Esophagus (tissue), 2 donors: Measurements from ENCODE around the gene ASB10. TPM values are rescaled to one million over a fixed set of nuclear protein-coding genes. Genes with fewer than 3 reads are reported as not detected.

ENCODE experiments used
- H3K27ac ChIP-seq, 2 donors: one replicate each; pipeline ENCODE4 v1.5.1; 2013; ENCODE audit warnings: low read depth in 2 of 2, mild to moderate bottlenecking in 2 of 2, inconsistent platforms in 1 of 2, low read length in 1 of 2, moderate library complexity in 1 of 2
- H3K27me3 ChIP-seq, 2 donors: one replicate each; pipeline ENCODE4 v1.6.1; 2013; ENCODE audit warnings: low read length in 2 of 2, control low read depth in 1 of 2, mild to moderate bottlenecking in 1 of 2; ENCODE audit not compliant: insufficient read depth in 2 of 2, control insufficient read depth in 1 of 2
- H3K36me3 ChIP-seq, 2 donors: one replicate each; pipeline ENCODE4 v1.6.1; 2013; ENCODE audit warnings: low read length in 1 of 2; ENCODE audit not compliant: control insufficient read depth in 2 of 2, insufficient read depth in 2 of 2
- H3K4me1 ChIP-seq, 2 donors: one replicate each; pipeline ENCODE4 v1.6.1; 2013; ENCODE audit warnings: low read length in 1 of 2; ENCODE audit not compliant: control insufficient read depth in 2 of 2, insufficient read depth in 2 of 2
- H3K4me3 ChIP-seq, 2 donors: one replicate each; pipeline ENCODE4 v1.5.1; 2013; ENCODE audit warnings: low read length in 2 of 2, mild to moderate bottlenecking in 2 of 2, low read depth in 1 of 2, moderate library complexity in 1 of 2
- H3K9me3 ChIP-seq, 2 donors: one replicate each; pipeline ENCODE4 v1.6.1; 2013; ENCODE audit warnings: mild to moderate bottlenecking in 2 of 2, low read depth in 1 of 2, low read length in 1 of 2, moderate library complexity in 1 of 2; ENCODE audit not compliant: control insufficient read depth in 2 of 2, insufficient read depth in 1 of 2
- WGBS, 2 donors: extraction: QIAGEN DNeasy Blood & Tissue Kit; methylation state at CpG; one replicate each; pipeline ENCODE4 v1.1.7; 2013; 5-methylcytosine and 5-hydroxymethylcytosine counted together
- polyA plus RNA-seq, 2 donors: library from polyadenylated mRNA; stranded (reverse); fragments of 200-250 nt; gene quantifications; one replicate each; pipeline ENCODE4 v1.2.3, GENCODE V29; 2013
- donor health status: healthy with polysubstance abuse.
- donor health status: Bipolar disorder and iron deficiency.

Gene ASB10
- polyA plus RNA-seq, 2 donors = 0.01 TPM; not detected in 1

DNA sequence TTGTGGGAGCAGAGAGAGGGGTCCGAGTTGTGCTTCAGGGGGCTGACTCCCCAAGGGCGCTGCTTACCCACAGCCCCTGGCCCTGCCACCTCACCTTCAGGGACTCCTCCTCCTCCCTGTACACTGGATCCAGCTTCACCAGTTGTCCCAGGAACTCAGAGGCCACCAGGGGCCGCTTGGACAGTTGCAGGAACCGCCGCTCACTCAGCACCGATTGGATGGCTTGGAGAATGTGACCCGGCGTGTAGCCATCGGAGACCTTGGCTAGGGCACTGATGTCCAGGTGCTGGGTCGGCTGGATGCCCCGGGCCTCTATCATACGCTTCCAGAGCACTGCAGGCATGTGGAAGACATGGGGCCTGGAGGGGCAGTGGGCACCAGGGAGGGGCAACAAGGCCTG is 4.5 kb upstream of the ASB10 start:
- Histone ChIP-seq H3K9me3 (no peaks in the 10 kb centered on the region), H3K4me3 (no peak overlapping the region), H3K36me3 (no peaks in the 10 kb centered on the region), H3K27ac (no peak overlapping the region), H3K27me3 (no peaks in the 10 kb centered on the region), H3K4me1 (peaks cover 0 to 2% of the 10 kb centered on the region in 2 donors)
- 84 to 86% methylated on average over 12 of the region's 12 CpGs for WGBS, 2 donors

DNA sequence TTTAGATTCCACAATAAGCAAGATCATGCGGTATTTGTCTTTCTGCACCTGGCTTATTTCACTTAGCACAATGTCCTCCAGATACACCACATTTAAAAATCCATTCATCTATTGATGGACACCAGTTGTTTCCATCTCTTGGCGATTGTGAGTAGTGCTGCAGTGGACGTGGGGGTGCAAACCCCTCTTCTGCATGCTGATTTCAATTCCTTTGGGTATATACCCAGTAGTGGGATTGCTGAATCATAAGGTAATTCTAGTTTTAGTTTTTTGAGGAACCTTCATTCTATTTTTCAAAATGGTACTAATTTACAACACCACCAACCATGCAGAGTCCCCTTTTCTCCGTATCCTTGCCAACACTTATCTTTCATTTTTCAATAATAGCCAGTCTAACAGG is 2.0 kb upstream of the ASB10 start:
- Histone ChIP-seq H3K27me3 (no peaks in the 10 kb centered on the region), H3K4me1 (no peaks in the 10 kb centered on the region), H3K4me3 (no peak overlapping the region), H3K9me3 (no peaks in the 10 kb centered on the region), H3K36me3 (no peaks in the 10 kb centered on the region), H3K27ac (no peak overlapping the region)
- 59 to 77% methylated on average over 4 of the region's 4 CpGs for WGBS, 2 donors

DNA sequence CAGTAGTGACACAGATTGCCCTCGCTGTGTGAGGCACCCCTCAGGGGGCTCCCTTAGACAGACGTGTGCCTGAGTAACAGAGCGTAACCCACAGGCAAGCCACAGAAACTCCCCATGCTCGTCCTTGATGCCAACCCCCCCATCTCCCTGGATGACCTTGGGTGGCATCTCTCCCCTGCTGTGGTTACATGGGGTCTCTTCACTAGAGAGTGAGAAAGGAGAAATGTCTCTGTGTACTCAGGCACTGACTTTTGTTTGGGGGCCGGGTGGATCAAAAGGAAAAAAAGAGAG is 1.1 kb upstream of the ASB10 start:
- 50 to 53% methylated on average over 5 of the region's 5 CpGs for WGBS, 2 donors
- Histone ChIP-seq H3K4me1 (no peaks in the 10 kb centered on the region), H3K27me3 (no peaks in the 10 kb centered on the region), H3K27ac (no peak overlapping the region), H3K4me3 (no peak overlapping the region), H3K36me3 (no peaks in the 10 kb centered on the region), H3K9me3 (no peaks in the 10 kb centered on the region)

DNA sequence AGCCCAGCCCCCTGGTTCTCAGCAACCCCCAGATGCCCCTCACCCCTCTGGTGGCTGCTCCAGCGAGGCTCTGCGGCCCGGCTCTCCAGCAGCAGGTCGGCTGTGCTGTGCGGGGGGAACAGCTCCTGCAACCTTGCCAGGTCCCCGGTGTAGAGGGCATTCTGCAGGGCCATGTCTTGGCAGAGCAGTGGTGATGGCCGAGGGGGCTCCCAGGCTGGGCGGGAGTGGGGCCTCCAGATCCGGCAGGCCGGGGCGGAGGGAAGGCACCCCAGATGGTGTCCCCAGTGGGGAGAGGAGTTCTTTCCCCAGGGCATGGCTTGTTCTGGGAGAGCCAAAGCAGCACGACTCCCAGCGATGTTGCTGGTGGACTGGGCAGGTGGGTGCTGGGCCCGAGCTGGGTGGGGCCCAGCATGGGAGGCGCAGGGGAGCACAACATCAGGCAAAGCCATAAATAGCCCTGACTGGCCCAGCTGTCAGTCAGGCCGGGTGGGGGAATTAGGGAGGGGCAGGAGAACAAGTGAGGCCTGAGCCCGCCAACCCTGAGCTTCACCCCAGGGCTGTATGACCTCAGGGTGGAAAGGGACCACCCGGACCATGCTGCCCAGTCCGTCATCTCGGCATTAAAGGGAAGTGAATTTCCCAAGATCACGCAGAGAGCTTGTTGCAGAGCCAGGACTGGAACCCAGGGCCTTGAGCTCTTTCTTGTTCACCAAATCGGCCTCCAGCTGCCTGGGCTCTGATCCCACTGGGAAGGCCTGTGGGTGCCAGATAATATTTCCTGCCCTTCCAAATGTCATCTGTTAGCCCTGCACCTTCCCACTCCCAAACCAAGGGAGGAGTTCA is 580 bp upstream of the ASB10 start:
- Histone ChIP-seq H3K36me3 (no peaks in the 10 kb centered on the region), H3K9me3 (no peaks in the 10 kb centered on the region), H3K27me3 (no peaks in the 10 kb centered on the region), H3K4me1 (no peaks in the 10 kb centered on the region), H3K4me3 (no peak overlapping the region), H3K27ac (no peak overlapping the region)
- 72 to 77% methylated on average over 22 of the region's 22 CpGs for WGBS, 2 donors

DNA sequence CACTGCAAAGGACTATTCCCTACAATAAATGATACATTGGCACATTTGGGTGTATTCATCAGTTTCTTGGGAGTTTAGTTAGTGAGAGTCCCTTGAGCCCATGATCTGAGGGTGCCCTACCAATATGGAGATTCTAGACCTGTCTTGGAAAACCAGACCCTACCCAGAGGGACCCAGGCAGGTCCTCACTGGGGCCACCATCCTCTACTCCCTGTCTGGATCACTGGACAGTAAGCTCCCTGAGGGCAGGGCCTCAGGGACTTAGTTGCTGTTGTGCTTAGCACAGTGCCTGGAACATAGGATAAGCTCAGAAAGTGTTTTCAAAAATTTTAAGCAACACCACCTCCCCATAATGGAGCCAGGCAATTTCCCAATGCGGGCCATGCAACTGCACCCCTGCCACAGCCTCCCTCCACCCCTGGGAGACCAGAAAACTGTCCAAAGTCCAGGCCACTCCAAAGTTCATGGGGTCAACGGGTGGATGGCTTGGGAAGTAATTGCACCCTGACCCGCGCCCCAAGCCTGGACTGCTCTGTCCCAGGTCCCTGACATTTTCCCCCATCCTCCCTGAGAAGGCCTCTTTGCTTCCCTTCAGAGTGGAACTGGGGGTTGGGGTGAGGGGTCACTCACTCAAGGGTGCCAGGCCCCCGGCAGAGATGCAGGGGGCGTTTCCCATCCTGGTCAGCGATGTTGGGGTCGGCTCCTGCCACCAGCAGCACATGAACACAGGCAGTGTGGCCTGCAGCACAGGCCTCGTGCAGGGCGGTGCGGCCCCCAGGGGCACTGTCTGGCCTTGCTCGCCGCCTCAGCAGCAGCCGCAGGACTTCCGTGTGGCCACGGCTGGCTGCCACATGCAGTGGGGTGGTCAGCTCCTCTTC is 1.0 kb downstream of the ASB10 start:
- Histone ChIP-seq H3K4me1 (no peaks in the 10 kb centered on the region), H3K9me3 (no peaks in the 10 kb centered on the region), H3K27me3 (no peaks in the 10 kb centered on the region), H3K36me3 (no peaks in the 10 kb centered on the region), H3K27ac (no peak overlapping the region), H3K4me3 (no peak overlapping the region)
- WGBS, 2 donors = 83 to 88% methylated on average over 16 of the region's 16 CpGs

DNA sequence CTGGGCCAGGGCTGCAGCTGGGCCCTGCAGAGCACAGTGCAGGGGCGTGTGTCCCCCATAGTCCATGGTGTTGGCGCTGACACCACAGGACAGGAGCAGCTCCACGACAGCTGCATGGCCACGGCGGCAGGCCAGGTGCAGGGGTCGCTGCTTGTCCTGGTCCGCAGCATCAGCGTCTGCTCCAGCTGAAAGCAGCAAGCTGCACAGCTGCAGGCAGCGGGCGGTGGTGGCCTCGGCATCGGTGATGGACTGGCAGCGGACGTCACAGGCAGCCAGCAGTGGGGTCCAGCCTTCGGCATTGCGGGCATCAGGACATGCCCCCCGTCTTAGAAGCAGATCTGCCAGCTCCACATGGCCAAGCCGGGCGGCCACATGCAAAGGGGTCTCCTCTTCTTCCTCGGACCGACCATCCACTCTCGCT is 6.0 kb downstream of the ASB10 start:
- 81 to 84% methylated on average over 22 of the region's 22 CpGs for WGBS, 2 donors
- Histone ChIP-seq H3K9me3 (no peaks in the 10 kb centered on the region), H3K4me1 (no peaks in the 10 kb centered on the region), H3K36me3 (no peaks in the 10 kb centered on the region), H3K27ac (no peak overlapping the region), H3K4me3 (no peak overlapping the region), H3K27me3 (no peaks in the 10 kb centered on the region)

DNA sequence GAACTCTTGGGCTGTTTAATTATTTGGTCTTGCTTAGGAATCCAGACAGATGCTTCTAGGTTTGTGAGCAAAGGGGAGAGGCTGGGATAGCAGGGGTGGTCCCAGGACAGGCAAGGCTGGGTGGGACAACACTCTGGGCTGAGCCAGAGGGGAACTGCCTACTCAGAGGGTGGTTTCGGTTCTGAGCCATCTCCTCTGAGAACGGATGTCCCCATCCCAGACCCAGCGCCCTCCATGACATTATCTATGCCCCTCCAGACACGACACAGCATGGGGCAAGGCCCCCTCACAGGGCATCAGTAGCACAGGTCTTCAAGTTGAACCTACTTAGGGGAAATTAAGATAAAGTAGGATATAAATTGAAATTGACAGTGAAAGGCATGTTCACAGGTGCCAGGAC is 7.1 kb downstream of the ASB10 start:
- H3K4me3 ChIP-seq = no peak overlapping the region
- H3K27ac ChIP-seq = no peak overlapping the region
- 75 to 83% methylated on average over 4 of the region's 4 CpGs for WGBS, 2 donors

DNA sequence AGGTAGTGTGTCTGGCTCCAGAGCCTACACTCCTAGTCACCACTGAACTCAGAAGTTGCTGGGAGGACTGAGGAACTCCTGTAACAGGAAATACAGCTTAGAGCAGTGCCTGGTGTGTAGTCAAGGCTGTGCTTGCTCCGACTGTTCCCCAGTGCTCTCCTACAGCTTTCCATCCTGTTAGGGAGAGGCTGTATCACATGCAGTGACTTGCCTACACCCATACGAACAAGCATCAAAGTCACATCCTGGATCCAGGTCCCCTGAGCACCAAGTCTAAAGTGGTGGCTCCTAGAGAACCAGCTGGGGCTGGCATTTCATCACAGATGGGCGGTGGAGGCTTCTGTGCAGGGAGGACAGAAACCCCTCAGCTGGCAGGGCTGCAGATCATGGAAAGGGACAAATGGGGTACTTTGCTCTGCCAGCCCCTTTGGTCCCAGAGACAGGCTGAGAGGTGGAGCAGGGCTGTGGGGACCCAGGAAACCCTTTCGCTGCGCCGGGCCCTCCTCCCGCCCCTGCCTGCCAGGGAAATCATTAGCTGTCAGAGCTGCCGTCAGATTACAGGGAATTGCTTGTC is 7.7 kb downstream of the ASB10 start:
- Histone ChIP-seq H3K4me3 (no peak overlapping the region), H3K4me1 (no peaks in the 10 kb centered on the region), H3K27me3 (no peaks in the 10 kb centered on the region), H3K36me3 (no peaks in the 10 kb centered on the region), H3K9me3 (peaks cover 0 to 3% of the 10 kb centered on the region in 2 donors), H3K27ac (no peak overlapping the region)
- WGBS, 2 donors = 74 to 76% methylated on average over 8 of the region's 8 CpGs

More for the DNA sequence above, 7.1 kb downstream of the ASB10 start:
- H3K36me3 ChIP-seq = no peaks in the 10 kb centered on the region
- H3K4me1 ChIP-seq = no peaks in the 10 kb centered on the region
- peaks cover 0 to 3% of the 10 kb centered on the region in 2 donors for H3K9me3 ChIP-seq
- no peaks in the 10 kb centered on the region for H3K27me3 ChIP-seq

DNA sequence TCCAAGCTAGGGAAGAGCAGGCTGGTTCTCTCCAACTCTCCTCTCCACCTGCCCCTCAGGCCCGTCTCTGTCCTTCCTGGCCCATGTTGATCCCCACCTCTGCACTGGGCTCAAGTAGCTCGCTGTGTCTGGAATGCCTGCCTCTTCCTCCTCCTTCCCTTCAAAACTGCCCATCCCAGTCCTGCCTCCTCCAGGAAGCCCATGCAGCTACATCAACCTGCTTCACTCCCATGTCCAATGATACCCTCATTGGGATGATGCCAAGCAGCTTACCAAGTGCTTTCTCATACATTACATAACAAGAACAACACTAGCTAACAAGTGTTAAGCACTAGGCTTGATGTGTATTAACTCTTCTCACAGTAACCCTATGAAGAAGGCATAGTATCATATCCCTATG is 8.2 kb downstream of the ASB10 start:
- Histone ChIP-seq H3K9me3 (peaks cover 0 to 5% of the 10 kb centered on the region in 2 donors), H3K4me1 (no peaks in the 10 kb centered on the region), H3K36me3 (no peaks in the 10 kb centered on the region), H3K27ac (no peak overlapping the region), H3K4me3 (no peak overlapping the region), H3K27me3 (no peaks in the 10 kb centered on the region)
- WGBS, 2 donors = 57 to 75% methylated on average over 2 of the region's 2 CpGs
